GM15510 (cell line): ENCODE data around the gene MATR3.
A peak's percentile ranks its signal among the peaks of the same experiment; 100 is the strongest.

Experiments used
- POLR2A ChIP-seq: IDR thresholded peaks from 3 replicates; pipeline ENCODE4 v1.6.1; 2011; ENCODE audit warnings: borderline replicate concordance; ENCODE audit not compliant: insufficient read length; ENCODE audit errors: extremely low read depth

The MATR3 gene

GRCh38 chr5:139267481-139267880 is 26.1 kb upstream of the MATR3 start:
- no peak for TF ChIP-seq POLR2A

- TF ChIP-seq POLR2A = no peak
Observed at GRCh38 chr5:139268364-139269202, 25.0 kb upstream of the MATR3 start.

- TF ChIP-seq POLR2A = no peak
Observed at GRCh38 chr5:139271201-139272027, 22.1 kb upstream of the MATR3 start.

GRCh38 chr5:139272471-139273321 is 20.8 kb upstream of the MATR3 start:
- no peak for TF ChIP-seq POLR2A

GRCh38 chr5:139273322-139273571 is 20.3 kb upstream of the MATR3 start:
- TF ChIP-seq POLR2A = no peak

GRCh38 chr5:139273572-139274289 is 19.8 kb upstream of the MATR3 start:
- TF ChIP-seq POLR2A = peak; percentile 95

GRCh38 chr5:139275536-139275935 is 18.0 kb upstream of the MATR3 start:
- TF ChIP-seq POLR2A = no peak

GRCh38 chr5:139275956-139276355 is 17.6 kb upstream of the MATR3 start:
- no peak for TF ChIP-seq POLR2A

GRCh38 chr5:139276426-139276825 is 17.1 kb upstream of the MATR3 start:
- TF ChIP-seq POLR2A = no peak

GRCh38 chr5:139277171-139277570 is 16.4 kb upstream of the MATR3 start:
- no peak for TF ChIP-seq POLR2A

GRCh38 chr5:139278540-139279274 is 14.8 kb upstream of the MATR3 start:
- TF ChIP-seq POLR2A = peak; percentile 25

- no peak for TF ChIP-seq POLR2A
Observed at GRCh38 chr5:139282197-139282557, 11.4 kb upstream of the MATR3 start.

GRCh38 chr5:139283252-139284166 is 10.0 kb upstream of the MATR3 start:
- no peak for TF ChIP-seq POLR2A
